Left ventricle myocardium superior (tissue), 1 donor: Measurements from ENCODE around the gene CA7. TPM values are rescaled to one million over a fixed set of nuclear protein-coding genes. Genes with fewer than 3 reads are reported as not detected.
"Not testable (repeated sequence)": the region's sequence is repeated elsewhere in the genome, so short reads cannot be mapped to it uniquely, and the experiment has no call there.

Source experiments
- ATAC-seq: fragments of 200-7000 bp; cut with Tn5 transposase; one replicate; pipeline ENCODE4 v1.9.1; 2020; ENCODE audit warnings: mild to moderate bottlenecking, moderate library complexity
- DNase-seq: peaks from one replicate; pipeline ENCODE4 v3.0.0-alpha.2; 2020
- intact Hi-C: fragments of 100-400 bp; cut with micrococcal nuclease; formaldehyde crosslinking; loops from one replicate; pipeline ENCODE4 v1.11.0; 2022
- total RNA-seq: library from RNA; stranded (reverse); fragmentation: NEBNext Ultra II Directional; extraction: Animal tissue kit (Norgen Biotek cat#: 25700); gene quantifications from one replicate; pipeline ENCODE4 v1.2.1, GENCODE V29; 2021
- donor health status: DM: no; HTN: yes; CAD: no; lungs with severe emphysema.

The CA7 gene
- total RNA-seq, 1 donor from 2014 or later: not detected

- DNase-seq: no peak
- intact Hi-C loops: no loop called here
- no peak for ATAC-seq
Measured at GRCh38 chr16:66891360-66891759, 47.1 kb downstream of the CA7 start.

GRCh38 chr16:66891797-66892196 lies 47.6 kb downstream of the CA7 start:
- DNase-seq (no peak), ATAC-seq (no peak)
- intact Hi-C loops: no loop called here

GRCh38 chr16:66894055-66894454 lies 49.8 kb downstream of the CA7 start:
- DNase-seq: no peak
- intact Hi-C loops: no loop called here
- ATAC-seq: no peak

GRCh38 chr16:66894948-66895688 lies 50.9 kb downstream of the CA7 start:
- ATAC-seq (peak; percentile 76), DNase-seq (peak; percentile 68)
- intact Hi-C loops: no loop called here

- intact Hi-C loops: no loop called here
- ATAC-seq (no peak), DNase-seq (no peak)
Measured at GRCh38 chr16:66895689-66895979, 51.4 kb downstream of the CA7 start.

GRCh38 chr16:66895999-66896398 lies 51.8 kb downstream of the CA7 start:
- peak; percentile 16 for DNase-seq
- intact Hi-C loops: no loop called here
- ATAC-seq: no peak

GRCh38 chr16:66896682-66897081 lies 52.5 kb downstream of the CA7 start:
- ATAC-seq, intact Hi-C loops: not testable (repeated sequence)
- DNase-seq: peak; percentile 12

- ATAC-seq (no peak), DNase-seq (peak; percentile 72)
- intact Hi-C loops: no loop called here
Measured at GRCh38 chr16:66898207-66898606, 54.0 kb downstream of the CA7 start.

- no peak for ATAC-seq
- DNase-seq: no peak
- intact Hi-C loops: no loop called here
Measured at GRCh38 chr16:66898933-66899309, 54.7 kb downstream of the CA7 start.

GRCh38 chr16:66899310-66899944 lies 55.2 kb downstream of the CA7 start:
- intact Hi-C loops: no loop called here
- DNase-seq (peak; percentile 28), ATAC-seq (no peak)

GRCh38 chr16:66899945-66900710 lies 55.9 kb downstream of the CA7 start:
- DNase-seq (peak; percentile 83), ATAC-seq (peak; percentile 1)
- intact Hi-C loops: no loop called here

GRCh38 chr16:66900721-66901441 lies 56.7 kb downstream of the CA7 start:
- intact Hi-C loops: no loop called here
- ATAC-seq (no peak), DNase-seq (no peak)

GRCh38 chr16:66901626-66902025 lies 57.4 kb downstream of the CA7 start:
- ATAC-seq (peak; percentile 6), DNase-seq (peak; percentile 83)
- intact Hi-C loops: no loop called here

- DNase-seq (peak; percentile 76), ATAC-seq (peak; percentile 49)
- intact Hi-C loops: no loop called here
Measured at GRCh38 chr16:66902648-66903543, 58.7 kb downstream of the CA7 start.

Other genes starting within 250 kb of the CA7 start
- 10.6 TPM for gene CMTM3, start 239.7 kb upstream of the CA7 start, total RNA-seq
- 12.7 TPM for gene CMTM4, start 147.7 kb upstream of the CA7 start, total RNA-seq
- gene DYNC1LI2, start 92.8 kb upstream of the CA7 start, total RNA-seq: 80.6 TPM
- not detected for gene TERB1, start 42.8 kb upstream of the CA7 start, total RNA-seq
- 35.7 TPM for gene NAE1, start 13.4 kb upstream of the CA7 start, total RNA-seq
- 2.2 TPM for gene PDP2, start 36.1 kb downstream of the CA7 start, total RNA-seq
- not detected for gene CDH16, start 74.5 kb downstream of the CA7 start, total RNA-seq
- gene RRAD, start 81.1 kb downstream of the CA7 start, total RNA-seq: 86.7 TPM
- 114 TPM for gene CIAO2B, start 90.0 kb downstream of the CA7 start, total RNA-seq
- gene CES2, start 91.1 kb downstream of the CA7 start, total RNA-seq: 103 TPM
- gene CES3, start 116.9 kb downstream of the CA7 start, total RNA-seq: 1.6 TPM
- gene CES4A, start 144.2 kb downstream of the CA7 start, total RNA-seq: 6.7 TPM
- gene CBFB, start 184.7 kb downstream of the CA7 start, total RNA-seq: 24.2 TPM